GM15510 (cell line): ENCODE data around the gene CELF1.

Experiments used
- POLR2A ChIP-seq: IDR thresholded peaks from 3 replicates; pipeline ENCODE4 v1.6.1; 2011; ENCODE audit warnings: borderline replicate concordance; ENCODE audit not compliant: insufficient read length; ENCODE audit errors: extremely low read depth

CELF1 gene

DNA sequence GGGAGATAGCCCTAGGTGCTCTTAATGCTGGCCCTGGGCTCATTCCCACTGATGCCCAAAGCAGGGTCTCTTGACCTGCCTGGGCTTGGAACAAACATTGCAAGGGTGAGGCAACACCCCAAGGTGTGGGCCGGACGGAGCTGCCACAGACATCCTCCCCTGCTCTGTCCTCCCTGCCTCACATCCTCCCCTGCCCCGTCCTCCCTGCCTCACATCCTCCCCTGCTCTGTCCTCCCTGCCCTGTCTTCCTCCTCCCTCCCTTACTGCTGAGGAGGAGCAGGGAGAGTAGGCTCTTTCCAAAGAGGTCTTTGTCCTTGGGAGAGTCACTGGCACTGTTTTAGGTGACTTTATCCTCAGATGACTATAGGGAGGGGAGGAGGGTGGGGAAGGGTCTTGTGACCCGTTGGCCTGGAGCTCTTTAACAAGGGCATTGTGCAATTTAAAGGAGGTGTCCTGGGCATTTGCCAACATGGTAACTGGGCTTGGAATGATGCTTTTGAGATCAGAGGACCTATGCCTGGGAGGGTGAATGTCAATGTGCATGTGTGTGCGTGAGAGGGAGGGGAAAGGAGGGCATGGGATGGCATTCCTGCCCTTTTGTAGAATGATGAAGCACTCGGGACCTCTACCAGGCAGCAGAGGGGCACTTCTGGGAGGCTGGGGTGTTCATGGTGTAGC lies 34.2 kb upstream of the CELF1 start:
- no peak for TF ChIP-seq POLR2A

DNA sequence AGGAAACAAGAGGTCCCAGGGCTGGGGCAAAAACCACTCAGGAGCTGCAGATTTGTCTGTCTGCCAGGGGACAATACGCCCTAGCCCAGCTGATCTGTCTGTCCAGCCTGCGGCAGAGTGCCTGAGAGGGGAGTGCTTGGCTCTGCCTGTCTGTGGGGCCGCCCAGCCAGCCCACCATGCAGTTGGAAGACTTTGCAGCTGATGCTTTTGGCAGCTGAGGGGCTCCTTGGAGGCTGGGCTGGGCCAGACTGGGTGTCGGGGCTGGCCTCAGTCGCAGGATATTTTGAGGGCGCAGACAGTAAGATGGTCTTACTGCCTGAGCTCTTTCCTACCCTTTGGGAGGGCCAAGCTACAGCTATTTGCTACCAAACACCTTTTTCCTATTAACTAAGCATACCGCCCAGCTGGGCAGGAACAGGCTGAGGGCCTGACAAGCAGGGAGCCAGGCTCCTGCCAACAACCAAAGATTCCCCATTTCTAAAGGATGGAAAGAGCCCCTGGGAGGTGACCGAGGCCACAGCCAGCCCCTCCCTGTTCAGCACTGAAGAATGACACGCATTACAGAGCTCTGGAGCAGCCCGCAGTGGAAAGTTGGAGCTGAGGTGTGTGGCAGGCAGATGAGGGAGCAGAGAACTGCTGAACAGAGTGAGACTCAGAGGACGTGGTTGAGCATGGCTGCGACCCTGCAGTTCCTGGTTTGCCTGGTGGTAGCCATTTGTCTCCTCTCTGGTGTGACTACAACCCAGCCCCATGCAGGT lies 33.3 kb upstream of the CELF1 start, which contains the start of gene FAM180B:
Gene FAM180B (plus strand): TSS at position 581 of the 758 bp plus-strand sequence. CDS start 91 bp downstream, at position 672.
- no peak for TF ChIP-seq POLR2A

DNA sequence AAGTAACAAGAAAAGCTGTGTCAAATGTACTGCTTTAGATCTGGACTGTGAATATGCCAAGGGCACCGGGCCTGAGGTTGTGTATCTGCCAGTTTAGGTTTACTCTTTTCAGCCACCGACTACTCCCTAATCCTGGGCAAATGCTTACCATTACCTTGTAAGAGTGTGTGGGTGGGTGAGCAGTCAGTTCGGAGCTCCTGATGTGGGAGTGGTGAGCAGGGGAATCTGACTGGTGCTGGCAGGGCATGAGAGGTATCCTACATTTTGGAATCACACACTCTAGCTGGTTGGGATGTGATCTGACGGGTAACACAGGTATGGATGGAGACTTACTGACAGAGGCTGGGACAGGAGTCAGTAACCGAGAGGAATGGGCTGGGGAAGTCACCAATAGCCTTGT lies 30.9 kb upstream of the CELF1 start:
- no peak for TF ChIP-seq POLR2A

DNA sequence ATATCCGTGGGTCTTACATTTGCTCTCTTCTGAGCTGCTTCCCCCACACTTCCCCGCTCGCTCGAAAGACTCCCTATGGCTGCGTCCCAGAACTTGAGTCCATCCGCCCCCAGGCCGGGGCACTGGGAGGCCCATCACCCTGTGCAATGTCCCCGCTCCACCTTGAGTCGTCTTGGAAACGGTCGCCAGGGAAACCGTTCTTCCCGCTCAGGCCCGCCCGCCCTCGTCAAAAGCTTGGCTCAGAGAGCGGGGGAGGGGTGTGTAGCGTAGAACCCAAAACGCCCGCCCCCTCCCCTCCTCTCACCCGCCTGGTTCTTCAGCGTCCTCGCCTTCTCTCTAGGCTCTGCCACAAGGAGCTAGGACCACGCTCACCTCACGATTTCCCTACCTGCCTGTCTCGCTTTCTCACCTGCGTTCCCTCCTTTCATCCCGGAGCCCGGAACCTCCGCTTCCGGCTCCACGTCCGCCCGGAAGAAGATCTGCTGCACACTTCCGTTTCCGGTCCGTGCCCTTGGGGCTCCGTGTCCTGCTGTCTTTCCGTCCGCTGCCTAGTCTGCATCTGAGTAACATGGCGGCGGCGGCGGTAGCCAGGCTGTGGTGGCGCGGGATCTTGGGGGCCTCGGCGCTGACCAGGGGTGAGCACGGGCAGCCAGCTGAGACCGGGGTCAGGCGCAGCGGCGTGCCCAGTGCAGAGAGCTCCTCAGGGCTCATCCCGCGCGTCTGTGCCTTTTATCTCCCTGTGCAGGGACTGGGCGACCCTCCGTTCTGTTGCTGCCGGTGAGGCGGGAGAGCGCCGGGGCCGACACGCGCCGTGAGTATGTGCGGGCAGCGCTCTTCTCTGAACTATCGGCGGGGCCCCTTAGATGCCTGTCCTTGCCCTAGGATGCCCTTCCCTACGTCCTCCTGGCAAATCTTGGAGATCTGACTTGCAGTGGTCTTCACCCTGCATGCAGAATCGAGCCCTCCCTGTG lies 25.9 kb upstream of the CELF1 start, which contains the start of the genes KBTBD4 and NDUFS3:
Gene KBTBD4 (minus strand): TSS at position 447 of the 971 bp plus-strand sequence. CDS start 19 bp downstream, at position 428.
Gene NDUFS3 (plus strand): TSS at position 551 of the 971 bp plus-strand sequence. CDS start 18 bp downstream, at position 569.
- peak; percentile 92 for TF ChIP-seq POLR2A

DNA sequence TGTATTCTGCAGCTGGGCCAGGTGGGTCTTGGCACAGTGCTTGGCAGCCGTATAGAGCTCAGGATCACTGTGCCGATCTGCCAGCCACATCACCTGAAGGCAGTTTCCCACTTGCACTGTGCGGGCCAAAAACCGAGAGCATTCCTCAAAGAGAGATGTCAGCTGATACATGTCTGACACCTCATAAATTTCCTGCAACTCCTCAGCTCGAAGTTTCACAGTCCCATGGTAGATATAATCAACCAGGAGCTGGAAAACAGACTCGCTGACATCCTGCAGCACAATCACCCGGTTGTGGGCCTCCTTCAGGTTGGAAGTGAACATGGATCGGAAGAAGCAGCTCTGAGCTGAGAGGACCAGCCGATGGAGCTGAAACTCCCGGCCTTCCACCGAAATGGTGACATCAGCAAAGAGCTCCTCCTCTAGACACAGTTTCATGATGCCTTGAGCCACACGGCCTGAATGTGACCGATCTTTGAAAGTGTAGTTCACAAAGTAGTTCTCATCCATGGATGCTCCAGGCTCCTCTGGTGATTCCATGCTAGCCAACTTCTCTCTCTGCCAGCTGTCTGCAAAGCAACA lies 24.6 kb upstream of the CELF1 start:
- TF ChIP-seq POLR2A = no peak

DNA sequence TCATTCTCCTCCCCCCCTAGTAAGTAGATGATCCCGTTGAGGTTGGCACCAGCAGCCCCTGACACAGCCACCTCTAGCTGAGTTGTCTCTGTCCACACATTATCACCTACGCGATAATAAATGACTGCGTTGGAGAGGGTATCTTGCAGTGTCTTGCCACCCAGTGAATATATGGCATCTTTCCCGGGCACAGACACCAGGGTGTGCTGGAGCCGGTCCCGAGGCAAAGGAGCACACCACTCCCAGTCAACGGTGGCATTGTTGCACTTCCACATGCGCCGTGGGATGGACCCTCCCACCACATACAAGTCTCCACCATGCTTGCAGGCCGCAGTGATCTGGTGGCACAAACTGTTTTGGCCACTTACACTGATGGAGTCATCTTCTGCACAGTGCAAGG lies 20.4 kb upstream of the CELF1 start:
- no peak for TF ChIP-seq POLR2A

DNA sequence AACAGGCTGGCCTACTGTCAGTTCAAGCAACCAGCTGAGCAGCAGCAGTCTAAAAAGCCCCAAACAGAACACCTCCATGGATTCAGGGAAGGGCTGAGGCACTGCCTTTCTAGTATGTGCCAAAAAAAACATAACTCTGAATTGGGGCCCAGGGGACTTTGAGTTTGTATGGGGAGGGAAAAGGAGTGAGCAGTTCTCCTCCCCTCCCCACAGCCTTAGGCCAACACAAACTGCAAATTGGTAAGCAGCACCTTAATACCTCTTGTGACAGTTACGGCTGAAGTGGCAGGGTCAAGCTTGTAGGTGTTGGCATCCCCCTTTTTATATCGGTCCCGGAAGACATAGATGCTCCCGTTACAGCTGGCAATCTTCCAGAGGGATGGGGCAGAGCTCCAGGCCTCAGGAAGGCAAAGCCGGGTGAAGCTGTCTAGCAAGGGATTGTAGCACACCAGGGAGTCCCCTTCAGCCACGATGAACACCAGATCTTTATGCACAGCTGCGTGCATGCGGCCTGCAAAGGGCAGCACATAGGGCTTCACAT lies 19.9 kb upstream of the CELF1 start:
- no peak for TF ChIP-seq POLR2A

DNA sequence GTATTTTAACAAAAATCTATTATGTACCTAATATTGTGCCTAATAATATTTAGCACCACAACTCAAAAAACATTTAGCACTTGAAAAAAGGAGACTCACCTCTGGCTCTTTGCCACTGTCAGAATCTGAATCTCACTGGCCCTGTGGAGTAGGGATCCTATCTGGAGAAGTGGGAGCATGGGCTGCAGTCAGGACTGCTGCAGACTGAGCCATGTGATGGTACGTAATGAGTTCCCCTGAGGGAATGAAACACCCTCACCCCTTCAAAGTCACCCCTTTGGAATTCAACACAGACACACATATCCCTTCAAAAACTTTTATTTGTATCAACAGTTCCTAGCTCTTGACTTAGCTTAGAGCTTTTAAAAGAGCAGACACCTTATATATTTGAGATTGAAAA lies 19.0 kb upstream of the CELF1 start:
- no peak for TF ChIP-seq POLR2A

DNA sequence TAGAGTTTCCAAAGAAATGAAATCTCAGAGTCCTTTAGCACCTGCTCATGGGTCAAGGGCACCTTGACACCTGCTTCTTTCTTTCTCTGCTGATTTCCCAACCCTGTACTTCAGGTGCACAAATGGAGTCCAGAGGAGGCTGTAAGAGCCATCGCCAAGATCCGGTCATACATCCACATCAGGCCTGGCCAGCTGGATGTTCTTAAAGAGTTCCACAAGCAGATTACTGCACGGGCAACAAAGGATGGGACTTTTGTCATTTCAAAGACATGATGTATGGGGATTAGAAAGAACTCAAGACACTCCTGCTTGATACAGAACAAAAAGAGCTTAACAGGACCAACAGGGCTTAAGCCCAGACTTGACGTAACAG lies 18.4 kb upstream of the CELF1 start:
- no peak for TF ChIP-seq POLR2A

DNA sequence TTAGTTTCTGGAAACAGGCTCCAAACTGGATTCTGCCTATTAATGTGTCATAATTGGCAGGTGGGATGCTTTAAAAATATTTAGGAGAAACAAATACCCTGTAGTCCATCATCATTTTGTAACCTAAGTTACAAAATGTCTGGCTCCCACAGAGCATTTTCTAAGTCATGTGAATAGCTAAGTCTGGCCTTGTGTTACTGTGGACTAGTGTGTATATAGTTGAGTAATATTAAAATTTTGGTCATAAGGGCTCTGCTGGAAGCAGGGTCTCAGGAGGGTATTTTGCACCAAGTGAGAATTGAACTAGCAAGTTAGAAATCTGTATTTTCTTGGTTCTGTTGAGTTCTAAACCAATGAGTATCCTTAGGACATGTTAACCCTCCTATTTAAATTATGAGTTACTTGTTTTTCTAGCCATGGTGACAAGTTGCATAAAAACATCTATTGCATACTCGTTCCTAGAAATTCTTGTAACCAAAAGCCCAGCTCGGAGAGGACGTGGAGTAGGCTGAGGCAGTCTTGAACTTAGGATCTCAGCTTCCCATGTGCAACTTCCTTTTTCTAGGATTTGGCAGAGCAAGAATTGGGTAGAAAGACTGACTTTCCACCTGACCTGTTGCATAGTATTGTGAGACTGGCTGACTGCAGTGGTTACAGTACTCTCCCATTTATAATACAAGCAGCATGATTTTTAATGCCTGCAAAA lies 17.9 kb upstream of the CELF1 start:
- TF ChIP-seq POLR2A = no peak

DNA sequence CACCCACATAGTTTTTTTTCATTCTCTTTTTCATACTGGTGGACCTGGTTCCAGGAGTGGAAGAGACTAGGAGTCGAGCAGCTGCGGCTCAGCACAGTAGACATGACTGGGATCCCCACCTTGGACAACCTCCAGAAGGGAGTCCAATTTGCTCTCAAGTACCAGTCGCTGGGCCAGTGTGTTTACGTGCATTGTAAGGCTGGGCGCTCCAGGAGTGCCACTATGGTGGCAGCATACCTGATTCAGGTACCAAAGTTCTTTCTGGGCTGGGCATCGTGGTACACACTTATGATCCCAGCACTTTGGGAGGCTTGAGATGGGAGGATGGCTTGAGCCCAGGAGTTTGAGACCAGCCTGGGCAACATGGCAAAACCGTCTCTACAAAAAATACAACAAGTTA lies 16.7 kb upstream of the CELF1 start:
- TF ChIP-seq POLR2A = no peak

DNA sequence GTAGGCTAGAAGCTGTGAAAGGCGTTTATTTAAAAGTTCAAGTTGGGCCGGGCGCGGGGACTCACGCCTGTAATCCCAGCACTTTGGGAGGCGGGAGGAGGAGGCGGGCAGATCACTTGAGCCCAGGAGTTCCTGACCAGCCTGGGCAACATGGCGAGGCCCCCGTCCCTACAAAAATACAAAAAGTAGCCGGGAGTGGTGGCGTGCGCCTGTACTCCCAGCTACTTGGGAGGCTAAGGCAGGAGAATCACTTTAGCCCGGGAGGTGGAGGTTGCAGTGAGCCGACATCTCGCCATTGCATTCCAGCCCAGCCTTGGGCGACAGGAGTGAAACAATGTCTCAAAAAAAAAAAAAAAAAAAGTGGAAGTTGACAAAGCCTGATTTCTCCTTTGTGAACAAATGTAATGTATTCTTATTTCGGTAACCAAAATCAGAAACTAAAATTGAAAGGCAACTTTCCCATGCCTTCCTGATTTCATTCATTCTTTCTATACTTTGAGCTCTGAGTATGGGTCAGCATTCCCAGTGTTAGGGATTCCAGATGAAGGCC lies 13.3 kb upstream of the CELF1 start:
- TF ChIP-seq POLR2A = no peak
